ENCODE data around the gene ARL9.

DNA sequence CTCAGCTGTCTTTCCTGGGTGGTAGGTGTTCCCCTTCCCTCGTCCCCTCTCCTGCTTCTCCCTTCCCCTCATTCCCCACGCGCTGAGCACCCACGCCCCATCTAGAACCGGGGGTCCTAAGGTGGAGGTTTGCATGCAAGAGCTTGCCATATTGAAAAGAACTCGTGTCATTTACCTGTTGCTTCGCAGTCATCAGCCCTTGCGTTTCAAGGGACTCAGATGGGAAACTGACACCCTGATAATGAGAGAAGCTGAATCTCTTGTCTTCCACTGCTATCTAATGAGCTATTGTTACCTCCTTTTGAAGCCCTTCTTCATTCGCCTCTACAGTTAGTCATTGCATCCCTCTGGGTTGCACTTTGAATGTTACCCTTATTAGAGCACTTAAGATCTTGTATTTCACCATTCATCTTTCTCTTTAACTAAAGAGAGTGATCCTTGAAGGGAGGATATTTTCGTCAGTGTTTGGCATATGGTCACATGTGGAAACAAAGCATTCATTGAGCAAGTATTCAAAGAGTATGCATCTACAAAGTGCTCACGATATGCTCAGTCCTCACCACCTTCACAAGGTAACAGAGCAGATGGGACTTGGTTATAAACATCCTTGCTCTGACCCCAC, 25.7 kb downstream of the ARL9 start:
- TF ChIP-seq, protein P1, sequence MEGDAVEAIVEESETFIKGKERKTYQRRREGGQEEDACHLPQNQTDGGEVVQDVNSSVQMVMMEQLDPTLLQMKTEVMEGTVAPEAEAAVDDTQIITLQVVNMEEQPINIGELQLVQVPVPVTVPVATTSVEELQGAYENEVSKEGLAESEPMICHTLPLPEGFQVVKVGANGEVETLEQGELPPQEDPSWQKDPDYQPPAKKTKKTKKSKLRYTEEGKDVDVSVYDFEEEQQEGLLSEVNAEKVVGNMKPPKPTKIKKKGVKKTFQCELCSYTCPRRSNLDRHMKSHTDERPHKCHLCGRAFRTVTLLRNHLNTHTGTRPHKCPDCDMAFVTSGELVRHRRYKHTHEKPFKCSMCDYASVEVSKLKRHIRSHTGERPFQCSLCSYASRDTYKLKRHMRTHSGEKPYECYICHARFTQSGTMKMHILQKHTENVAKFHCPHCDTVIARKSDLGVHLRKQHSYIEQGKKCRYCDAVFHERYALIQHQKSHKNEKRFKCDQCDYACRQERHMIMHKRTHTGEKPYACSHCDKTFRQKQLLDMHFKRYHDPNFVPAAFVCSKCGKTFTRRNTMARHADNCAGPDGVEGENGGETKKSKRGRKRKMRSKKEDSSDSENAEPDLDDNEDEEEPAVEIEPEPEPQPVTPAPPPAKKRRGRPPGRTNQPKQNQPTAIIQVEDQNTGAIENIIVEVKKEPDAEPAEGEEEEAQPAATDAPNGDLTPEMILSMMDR (IDR thresholded peaks at IDR 0.05) = no peak
- no peak for TF ChIP-seq EP300 (IDR thresholded peaks at IDR 0.05)
